PC-9 (cell line): Measurements from ENCODE around the gene LIPG.

ENCODE experiments used
- CTCF ChIP-seq: fragments of 200-600 bp; sonication (generic); conservative IDR thresholded peaks from 2 replicates; pipeline ENCODE4 v1.6.1; 2017; ENCODE audit warnings: mixed run types, antibody characterized with exemption, mild to moderate bottlenecking, moderate library complexity
- EZH2 ChIP-seq: fragments of 200-600 bp; sonication (generic); IDR thresholded peaks from 2 replicates; pipeline ENCODE4 v1.8.0; 2017; ENCODE audit warnings: antibody characterized with exemption, low read depth

GRCh38 chr18:49580279-49580678 is 18.4 kb downstream of the LIPG start:
- TF ChIP-seq CTCF, result no peak
- no peak for TF ChIP-seq EZH2
